GM12864 (cell line): ENCODE results near the gene CDC14B.
"Not testable (repeated sequence)": the region's sequence is repeated elsewhere in the genome, so short reads cannot be mapped to it uniquely, and the experiment has no call there.

Experiments
- DNase-seq: peaks from one replicate; pipeline ENCODE4 v3.0.0-alpha.2; 2011; ENCODE audit warnings: low read depth
- H3K4me3 ChIP-seq: 2 replicates; pipeline ENCODE4 v1.5.1; 2011; ENCODE audit warnings: mild to moderate bottlenecking, low read depth, low read length, control low read depth
- CTCF ChIP-seq: IDR thresholded peaks from 2 replicates; pipeline ENCODE4 v1.5.1; 2011; ENCODE audit warnings: low read depth, mild to moderate bottlenecking, moderate library complexity, low read length, control low read depth, inconsistent platforms; ENCODE audit errors: missing control alignments

The CDC14B gene

DNA sequence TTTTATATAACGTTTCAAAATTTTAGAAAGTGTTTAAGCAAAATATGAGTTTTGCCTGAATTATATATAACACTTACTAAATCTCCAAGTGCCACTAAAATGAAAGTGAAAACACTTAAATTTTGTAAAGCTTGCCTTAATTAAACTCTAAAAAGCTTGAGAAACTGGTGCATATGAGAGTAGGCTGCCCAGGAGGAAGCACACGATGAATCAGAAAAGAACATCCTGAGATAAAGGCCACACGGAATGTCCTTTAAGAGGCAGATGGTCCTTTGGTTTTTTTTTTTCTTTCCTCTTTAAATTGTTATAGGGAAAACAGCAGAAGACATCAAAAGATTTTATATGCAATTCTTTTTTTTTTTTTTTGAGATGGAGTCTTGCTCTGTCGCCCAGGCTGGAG lies 109.4 kb downstream of the CDC14B start:
- no peak for DNase-seq
- no peak for TF ChIP-seq CTCF
- no peak overlapping the region for H3K4me3 ChIP-seq

- H3K4me3 ChIP-seq: no peak overlapping the region
- TF ChIP-seq CTCF: no peak
- no peak for DNase-seq
Observed at GRCh38 chr9:96509848-96510247, 109.8 kb downstream of the CDC14B start.

DNA sequence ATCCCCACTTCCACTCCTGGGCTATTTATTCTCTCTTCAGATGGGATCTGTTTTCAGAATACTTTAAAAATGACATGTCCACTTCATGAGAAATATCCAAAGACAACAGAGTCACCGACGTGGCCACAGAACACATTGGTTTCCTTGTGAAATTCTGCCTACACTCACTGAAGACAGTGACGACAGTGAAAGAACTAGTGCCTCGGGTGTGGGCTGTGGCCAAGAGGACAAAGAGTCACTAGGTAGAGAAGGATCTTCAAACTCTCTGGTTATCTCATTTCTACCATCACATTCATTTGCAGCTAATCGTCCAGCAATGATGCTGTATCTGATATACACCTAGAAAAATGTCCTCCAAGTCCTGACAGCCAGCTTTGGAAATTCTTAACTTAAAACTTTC lies 110.6 kb downstream of the CDC14B start:
- no peak for DNase-seq
- no peak for TF ChIP-seq CTCF

GRCh38 chr9:96508227-96508940 lies 111.3 kb downstream of the CDC14B start:
- DNase-seq: no peak
- no peak for TF ChIP-seq CTCF

More for the DNA sequence above, 110.6 kb downstream of the CDC14B start:
- H3K4me3 ChIP-seq: no peak overlapping the region

GRCh38 chr9:96505316-96505991 lies 114.2 kb downstream of the CDC14B start:
- no peak for TF ChIP-seq CTCF
- no peak overlapping the region for H3K4me3 ChIP-seq
- no peak for DNase-seq

More at GRCh38 chr9:96508227-96508940, 111.3 kb downstream of the CDC14B start:
- no peak overlapping the region for H3K4me3 ChIP-seq

DNA sequence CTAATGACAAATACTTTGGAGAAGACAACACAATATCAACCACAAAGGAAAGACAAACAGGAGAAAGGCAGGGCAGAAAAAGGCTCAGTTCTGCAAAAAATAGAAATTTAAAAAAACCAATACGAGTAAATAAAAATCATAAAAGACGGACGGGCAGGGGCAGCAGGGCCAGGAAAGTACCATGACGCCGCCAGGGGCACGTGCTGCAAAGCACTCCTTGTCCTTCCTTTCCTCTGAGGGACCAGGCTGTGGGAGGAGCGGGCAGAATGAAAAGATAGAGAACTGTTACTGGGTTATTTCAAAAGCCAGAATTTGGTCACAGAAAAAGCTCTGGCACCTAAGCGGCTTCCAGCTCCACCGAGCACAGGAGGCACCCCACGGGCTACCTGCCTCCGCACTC lies 115.7 kb downstream of the CDC14B start:
- no peak for TF ChIP-seq CTCF

DNA sequence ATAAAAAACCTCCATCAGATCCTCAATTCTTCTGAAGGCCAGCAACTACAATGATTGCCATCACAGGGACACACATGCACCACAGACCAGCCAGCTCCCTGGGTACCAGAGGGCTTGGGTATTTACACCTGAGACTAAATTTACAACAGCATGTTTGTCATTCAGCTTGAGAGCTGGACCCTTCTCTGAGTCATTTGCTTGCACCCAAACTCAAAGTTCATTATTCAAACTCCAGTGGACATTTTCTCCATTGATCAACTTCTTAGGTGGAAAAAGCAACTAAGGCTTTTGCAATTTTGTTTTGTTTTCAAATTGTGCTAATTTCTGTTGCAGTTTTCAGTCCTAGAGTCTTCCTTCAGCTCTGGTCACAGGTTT lies 116.3 kb downstream of the CDC14B start:
- H3K4me3 ChIP-seq, DNase-seq: not testable (repeated sequence)

More for the DNA sequence above, 115.7 kb downstream of the CDC14B start:
- H3K4me3 ChIP-seq: no peak overlapping the region
- DNase-seq: no peak
